H1 (cell line): ENCODE measurements around the gene SLC22A3. TPM values are rescaled to one million over a fixed set of nuclear protein-coding genes. Genes with fewer than 3 reads are reported as not detected.

Source experiments
- CTCF ChIA-PET: fragments of 300-600 bp; sonication (Branson Sonifier 250); formaldehyde crosslinking; loops from one replicate; lab custom pipeline; 2021; ENCODE audit not compliant: partially characterized antibody; lab: Charles Lee
- POLR2A ChIA-PET: fragments of 300-600 bp; sonication (Branson Sonifier 250); formaldehyde crosslinking; loops from one replicate; lab custom pipeline; 2021; ENCODE audit warnings: inconsistent platforms; ENCODE audit not compliant: partially characterized antibody; lab: Charles Lee
- DNase-seq, 2 experiments: peaks; one replicate each; pipeline versions ENCODE4 v3.0.0 to v3.0.0-alpha.2; 2010 to 2022; ENCODE audit warnings: low spot score in 2 of 2, low read depth in 1 of 2, mixed read lengths in 1 of 2
- FAIRE-seq: peaks from 2 replicates; lab custom pipeline; 2011; peaks lifted over from hg19 to GRCh38; lab: Jason Lieb, UNC
- H2AFZ ChIP-seq: 2 replicates; pipeline ENCODE4 v1.8.1; 2012; ENCODE audit warnings: low read length, inconsistent platforms
- H2AK5ac ChIP-seq: 2 replicates; pipeline ENCODE4 v1.6.1; 2013; ENCODE audit warnings: low read depth, low read length
- H2BK120ac ChIP-seq: replicated peaks from 2 replicates; pipeline ENCODE3; 2013; ENCODE audit warnings: low read depth, low read length, inconsistent platforms
- H2BK12ac ChIP-seq: 2 replicates; pipeline ENCODE4 v1.6.1; 2013; ENCODE audit warnings: low read depth, low read length
- H2BK15ac ChIP-seq: 2 replicates; pipeline ENCODE4 v1.6.1; 2013; ENCODE audit warnings: low read length
- H2BK20ac ChIP-seq: 2 replicates; pipeline ENCODE4 v1.6.1; 2013; ENCODE audit warnings: low read length
- H2BK5ac ChIP-seq: 2 replicates; pipeline ENCODE4 v1.6.1; 2013; ENCODE audit warnings: low read depth, low read length
- H3K14ac ChIP-seq: 2 replicates; pipeline ENCODE4 v1.6.1; 2013; ENCODE audit warnings: inconsistent platforms; ENCODE audit not compliant: insufficient read length
- H3K18ac ChIP-seq: 2 replicates; pipeline ENCODE4 v1.6.1; 2013; ENCODE audit warnings: low read length; ENCODE audit errors: extremely low read depth
- H3K23ac ChIP-seq: 2 replicates; pipeline ENCODE4 v1.6.1; 2013; ENCODE audit warnings: inconsistent platforms; ENCODE audit not compliant: insufficient read length
- H3K23me2 ChIP-seq: 2 replicates; pipeline ENCODE4 v1.6.1; 2013; ENCODE audit warnings: low read depth, low read length
- H3K27ac ChIP-seq: 2 replicates; pipeline ENCODE4 v1.6.1; 2011; ENCODE audit warnings: low read depth, low read length, inconsistent platforms
- H3K27me3 ChIP-seq, 4 experiments: replicated peaks in 1 of 4; 1 replicate in 1 of 4; 2 replicates in 3 of 4; pipeline versions ENCODE4 v1.6.1 to v1.8.1; 2011 to 2013; ENCODE audit warnings: low read length in 3 of 4, mild to moderate bottlenecking in 3 of 4, inconsistent platforms in 2 of 4, mixed read lengths in 2 of 4, moderate library complexity in 1 of 4; ENCODE audit not compliant: control insufficient read depth in 3 of 4, insufficient read depth in 3 of 4; ENCODE audit errors: extremely low read depth in 1 of 4
- H3K36me3 ChIP-seq, 4 experiments: 2 replicates each; pipeline versions ENCODE4 v1.6.1 to v1.8.1; 2011 to 2013; ENCODE audit warnings: mild to moderate bottlenecking in 4 of 4, low read length in 3 of 4, moderate library complexity in 2 of 4, control low read depth in 1 of 4, inconsistent platforms in 1 of 4; ENCODE audit not compliant: insufficient read depth in 4 of 4, control insufficient read depth in 2 of 4
- H3K4ac ChIP-seq: replicated peaks from 2 replicates; pipeline ENCODE3; 2013; ENCODE audit warnings: low read length, low read depth, mixed read lengths, inconsistent platforms; ENCODE audit not compliant: insufficient read length
- H3K4me1 ChIP-seq, 4 experiments: replicated peaks in 1 of 4; 1 replicate in 1 of 4; 2 replicates in 3 of 4; pipeline versions ENCODE4 v1.6.1 to v1.8.1; 2011 to 2013; ENCODE audit warnings: low read length in 3 of 4, inconsistent platforms in 2 of 4, mixed read lengths in 1 of 4; ENCODE audit not compliant: insufficient read depth in 4 of 4, control insufficient read depth in 3 of 4
- H3K4me2 ChIP-seq, 2 experiments: 2 replicates each; pipeline versions ENCODE4 v1.6.1 to v1.8.1; 2011 to 2013; ENCODE audit warnings: low read depth in 2 of 2, low read length in 2 of 2, control low read depth in 1 of 2, inconsistent platforms in 1 of 2, mild to moderate bottlenecking in 1 of 2; ENCODE audit not compliant: insufficient read depth in 1 of 2
- H3K4me3 ChIP-seq, 4 experiments: fragments of 200-600, 300-600 bp in 1 of 4; sonication (generic), shearing (Covaris generic), sonication (Bioruptor Twin) in 1 of 4; 2 replicates each; pipeline versions ENCODE4 v1.5.1 to v1.8.1; 2011 to 2016; ENCODE audit warnings: low read length in 4 of 4, low read depth in 3 of 4, control low read depth in 2 of 4, inconsistent platforms in 2 of 4, mild to moderate bottlenecking in 2 of 4, mixed read lengths in 1 of 4, moderate library complexity in 1 of 4; ENCODE audit not compliant: insufficient read depth in 2 of 4; ENCODE audit errors: extremely low read depth in 1 of 4
- H3K56ac ChIP-seq: replicated peaks from 2 replicates; pipeline ENCODE3; 2013; ENCODE audit warnings: low read depth, mild to moderate bottlenecking, mixed read lengths, low read length, inconsistent platforms; ENCODE audit not compliant: insufficient read length
- H3K79me1 ChIP-seq: 2 replicates; pipeline ENCODE4 v1.6.1; 2013; ENCODE audit warnings: low read depth, low read length, control low read depth
- H3K79me2 ChIP-seq, 2 experiments: 2 replicates each; pipeline versions ENCODE4 v1.6.1 to v1.8.1; 2012 to 2013; ENCODE audit warnings: low read length in 2 of 2, mild to moderate bottlenecking in 2 of 2, inconsistent platforms in 1 of 2; ENCODE audit not compliant: insufficient read depth in 2 of 2, control insufficient read depth in 1 of 2
- H3K9ac ChIP-seq, 4 experiments: replicated peaks in 1 of 4; 1 replicate in 1 of 4; 2 replicates in 3 of 4; pipeline versions ENCODE4 v1.6.1 to v1.8.1; 2011 to 2013; ENCODE audit warnings: low read depth in 3 of 4, low read length in 3 of 4, control low read depth in 2 of 4, mild to moderate bottlenecking in 2 of 4, moderate library complexity in 2 of 4, inconsistent platforms in 1 of 4; ENCODE audit errors: extremely low read depth in 1 of 4
- H3K9me3 ChIP-seq, 2 experiments: 2 replicates each; pipeline versions ENCODE4 v1.6.1 to v1.8.1; 2012 to 2013; ENCODE audit warnings: mild to moderate bottlenecking in 2 of 2, moderate library complexity in 2 of 2, control low read depth in 1 of 2, inconsistent platforms in 1 of 2, low read depth in 1 of 2, low read length in 1 of 2, mixed read lengths in 1 of 2; ENCODE audit not compliant: insufficient read depth in 2 of 2
- H4K20me1 ChIP-seq, 2 experiments: replicated peaks in 1 of 2; 2 replicates each; pipeline versions ENCODE3 to v1.8.1; 2011 to 2013; ENCODE audit warnings: inconsistent platforms in 2 of 2, low read length in 2 of 2, mild to moderate bottlenecking in 1 of 2; ENCODE audit not compliant: insufficient read depth in 2 of 2, control insufficient read depth in 1 of 2
- H4K5ac ChIP-seq: 2 replicates; pipeline ENCODE4 v1.6.1; 2013; ENCODE audit warnings: low read length, low read depth, mixed read lengths, inconsistent platforms; ENCODE audit not compliant: insufficient read length
- H4K8ac ChIP-seq: 2 replicates; pipeline ENCODE4 v1.8.0; 2013; ENCODE audit warnings: mild to moderate bottlenecking, moderate library complexity, low read length, inconsistent platforms; ENCODE audit not compliant: insufficient read depth; ENCODE audit errors: extremely low read depth
- H4K91ac ChIP-seq: replicated peaks from 2 replicates; pipeline ENCODE3; 2013; ENCODE audit warnings: low read length, mixed read lengths, inconsistent platforms; ENCODE audit not compliant: insufficient read length
- CBX5 ChIP-seq: fragments of 300-800, 300-1000 bp; sonication (generic); IDR thresholded peaks from 2 replicates; pipeline ENCODE4 v1.7.1; 2016; ENCODE audit warnings: antibody characterized with exemption, low read length, low read depth
- CBX8 ChIP-seq: fragments of 300-800, 300-1000 bp; sonication (generic); IDR thresholded peaks from 2 replicates; pipeline ENCODE4 v1.7.1; 2016; ENCODE audit warnings: low read depth, low read length, borderline replicate concordance
- CHD2 ChIP-seq: IDR thresholded peaks from 2 replicates; pipeline ENCODE4 v1.6.1; 2012; ENCODE audit warnings: low read length, improper control_type of control experiment
- GABPA ChIP-seq: IDR thresholded peaks from 2 replicates; pipeline ENCODE4 v1.6.1; 2011; ENCODE audit warnings: mild to moderate bottlenecking, low read length, moderate library complexity, borderline replicate concordance; ENCODE audit not compliant: insufficient read depth
- HDAC6 ChIP-seq: IDR thresholded peaks from one replicate; pipeline ENCODE4 v1.7.1; 2012; ENCODE audit warnings: low read depth, mild to moderate bottlenecking, inconsistent platforms, low read length, moderate library complexity
- JUN ChIP-seq: IDR thresholded peaks from 2 replicates; pipeline ENCODE4 v1.6.1; 2011; ENCODE audit warnings: low read depth, mild to moderate bottlenecking, improper control_type of control experiment, low read length
- JUND ChIP-seq: IDR thresholded peaks from 2 replicates; pipeline ENCODE4 v1.6.1; 2011; ENCODE audit warnings: mild to moderate bottlenecking, improper control_type of control experiment, low read length
- NRF1 ChIP-seq: IDR thresholded peaks from 2 replicates; pipeline ENCODE4 v1.6.1; 2011; ENCODE audit warnings: mild to moderate bottlenecking, low read depth, low read length, improper control_type of control experiment
- RNF2 ChIP-seq: fragments of 200-900, 300-1000 bp; sonication (generic); IDR thresholded peaks from 2 replicates; pipeline ENCODE4 v1.7.1; 2016; ENCODE audit warnings: borderline replicate concordance, low read depth, mild to moderate bottlenecking, antibody characterized with exemption, low read length; ENCODE audit not compliant: poor library complexity, severe bottlenecking; ENCODE audit errors: missing control alignments
- SP2 ChIP-seq: IDR thresholded peaks from 2 replicates; pipeline ENCODE4 v1.6.1; 2012; ENCODE audit warnings: mild to moderate bottlenecking, low read length, inconsistent platforms
- SUZ12 ChIP-seq: fragments of 200-600 bp; sonication (generic); IDR thresholded peaks from 2 replicates; pipeline ENCODE4 v1.6.1; 2012; ENCODE audit warnings: mild to moderate bottlenecking, inconsistent platforms, low read length, moderate library complexity, mixed read lengths
- TAF1 ChIP-seq: IDR thresholded peaks from 2 replicates; pipeline ENCODE4 v1.6.1; 2011; ENCODE audit warnings: mild to moderate bottlenecking, low read depth, low read length
- TBP ChIP-seq: IDR thresholded peaks from 2 replicates; pipeline ENCODE4 v1.6.1; 2011; ENCODE audit warnings: low read depth, low read length, improper control_type of control experiment
- YY1 ChIP-seq: IDR thresholded peaks from 2 replicates; pipeline ENCODE4 v1.6.1; 2011; ENCODE audit warnings: low read depth, mild to moderate bottlenecking, low read length
- WGBS, 2 experiments: shearing (Covaris generic) in 1 of 2; methylation state at CpG; one replicate each; pipeline versions ENCODE4 v1.1.6 to v1.1.7; 2013 to 2015; ENCODE audit warnings: low lambda C conversion rate in 2 of 2, mixed read lengths in 2 of 2, inconsistent platforms in 1 of 2, low coverage in 1 of 2, missing lambda C conversion rate in 1 of 2; ENCODE audit not compliant: insufficient replicate concordance in 2 of 2, insufficient coverage in 1 of 2, insufficient read length in 1 of 2; ENCODE audit errors: extremely low coverage in 1 of 2, missing lambda C conversion rate in 1 of 2; 5-methylcytosine and 5-hydroxymethylcytosine counted together
- polyA plus RNA-seq, 7 experiments: library from polyadenylated mRNA; depleted of rRNA in 3 of 7; stranded (reverse) in 5 of 7; unstranded in 2 of 7; fragments of >200 nt in 5 of 7; fragments of 200-250 nt in 2 of 7; gene quantifications; 1 replicate in 5 of 7; 2 replicates in 1 of 7; 4 replicates in 1 of 7; pipeline versions ENCODE4 v1.2.1 to v1.2.3, GENCODE V29; 2011 to 2013; ENCODE audit warnings: missing spikeins in 2 of 7, mixed read lengths in 2 of 7
- total RNA-seq: library from RNA; stranded (reverse); fragmentation: NEBNext Ultra II Directional; extraction: Animal tissue kit (Norgen Biotek cat#: 25700); gene quantifications from 2 replicates; pipeline ENCODE4 v1.2.1, GENCODE V29; 2021
- TF ChIP-seq, protein P1 (sequence below): IDR thresholded peaks from 2 replicates; pipeline ENCODE4 v1.6.1; 2012; ENCODE audit warnings: inconsistent platforms

Gene SLC22A3
- total and polyA plus RNA-seq, 2 of the 8 experiments (the other 6 are each of a cell fraction or from before 2014, with no cell fraction given): 1.0 to 2.9 TPM

DNA sequence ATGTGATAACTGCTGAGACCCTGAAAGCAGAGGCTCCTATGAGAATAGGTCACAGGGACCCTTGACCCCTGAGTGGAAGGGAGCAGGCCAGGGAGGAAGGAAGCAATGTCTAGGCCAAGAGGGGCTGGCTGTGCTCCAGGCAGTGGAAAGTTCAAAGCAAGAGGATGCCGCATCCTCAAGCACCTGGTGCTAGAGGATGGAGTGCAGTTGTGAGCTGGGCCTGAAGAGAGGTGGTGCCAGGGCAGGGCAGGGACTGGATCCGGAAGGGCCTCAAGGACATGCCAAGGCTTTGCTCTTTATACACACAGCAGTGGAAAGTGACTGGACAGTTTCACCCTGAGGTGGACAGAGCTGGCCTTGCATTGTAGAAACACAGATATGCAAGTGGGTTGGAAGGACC, 97.0 kb downstream of the SLC22A3 start:
- no peaks in the 10 kb centered on the region for H3K79me2 ChIP-seq
- H3K27me3 ChIP-seq: no peaks in the 10 kb centered on the region; a peak in 1 of 7 replicates
- H3K56ac ChIP-seq: no peak overlapping the region
- no peak overlapping the region for H3K4ac ChIP-seq
- no peak overlapping the region for H2BK12ac ChIP-seq
- ChIA-PET POLR2A (no interaction called here), CTCF (interaction anchor here (0.6 to 3.4 kb wide), 2 partner anchors 10 to 12 kb away, joined by 3 to 17 read pairs; no protein-coding TSS in a partner anchor)
- no peaks in the 10 kb centered on the region for H3K79me1 ChIP-seq
- H4K5ac ChIP-seq: no peak overlapping the region
- no peaks in the 10 kb centered on the region for H3K23me2 ChIP-seq
- H3K9ac ChIP-seq: no peak overlapping the region
- H3K36me3 ChIP-seq: no peaks in the 10 kb centered on the region
- no peak overlapping the region for H2AK5ac ChIP-seq
- no peak overlapping the region for H3K23ac ChIP-seq
- H3K14ac ChIP-seq: no peak overlapping the region
- H3K4me2 ChIP-seq: no peak overlapping the region
- no peaks in the 10 kb centered on the region for H3K4me1 ChIP-seq
- H2BK120ac ChIP-seq: no peak overlapping the region
- no peak overlapping the region for H2AFZ ChIP-seq
- DNase-seq (no peak), FAIRE-seq (no peak)
- no peak overlapping the region for H4K91ac ChIP-seq
- no peak overlapping the region for H2BK20ac ChIP-seq
- no peak overlapping the region for H2BK5ac ChIP-seq
- no peak overlapping the region for H2BK15ac ChIP-seq
- H4K8ac ChIP-seq: no peak overlapping the region
- no peaks in the 10 kb centered on the region for H4K20me1 ChIP-seq
- no peak overlapping the region for H3K27ac ChIP-seq
- H3K18ac ChIP-seq: no peak overlapping the region
- no peaks in the 10 kb centered on the region for H3K9me3 ChIP-seq
- 96% methylated on average over 2 of the region's 2 CpGs; no CpG with 5 or more reads in 1 of the 2 experiments for WGBS, 2 experiments
- H3K4me3 ChIP-seq: no peak overlapping the region
- TF ChIP-seq JUND (no peak), JUN (no peak), NRF1 (no peak), TBP (no peak), SP2 (no peak), RNF2 (no peak), GABPA (no peak), CBX5 (no peak), CHD2 (no peak), SUZ12 (no peak), YY1 (no peak), HDAC6 (no peak), CBX8 (no peak), TAF1 (no peak)
- TF ChIP-seq, protein P1, sequence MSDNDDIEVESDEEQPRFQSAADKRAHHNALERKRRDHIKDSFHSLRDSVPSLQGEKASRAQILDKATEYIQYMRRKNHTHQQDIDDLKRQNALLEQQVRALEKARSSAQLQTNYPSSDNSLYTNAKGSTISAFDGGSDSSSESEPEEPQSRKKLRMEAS: no peak
